GM18508 (cell line): ENCODE measurements around the gene ACHE.

Source experiments
- ATAC-seq: cut with Tn5 transposase; IDR thresholded peaks from one replicate; pipeline ENCODE4 v1.9.1; 2021; ENCODE audit warnings: moderate number of reproducible peaks; ENCODE audit not compliant: insufficient read depth, unreplicated experiment

Gene ACHE

DNA sequence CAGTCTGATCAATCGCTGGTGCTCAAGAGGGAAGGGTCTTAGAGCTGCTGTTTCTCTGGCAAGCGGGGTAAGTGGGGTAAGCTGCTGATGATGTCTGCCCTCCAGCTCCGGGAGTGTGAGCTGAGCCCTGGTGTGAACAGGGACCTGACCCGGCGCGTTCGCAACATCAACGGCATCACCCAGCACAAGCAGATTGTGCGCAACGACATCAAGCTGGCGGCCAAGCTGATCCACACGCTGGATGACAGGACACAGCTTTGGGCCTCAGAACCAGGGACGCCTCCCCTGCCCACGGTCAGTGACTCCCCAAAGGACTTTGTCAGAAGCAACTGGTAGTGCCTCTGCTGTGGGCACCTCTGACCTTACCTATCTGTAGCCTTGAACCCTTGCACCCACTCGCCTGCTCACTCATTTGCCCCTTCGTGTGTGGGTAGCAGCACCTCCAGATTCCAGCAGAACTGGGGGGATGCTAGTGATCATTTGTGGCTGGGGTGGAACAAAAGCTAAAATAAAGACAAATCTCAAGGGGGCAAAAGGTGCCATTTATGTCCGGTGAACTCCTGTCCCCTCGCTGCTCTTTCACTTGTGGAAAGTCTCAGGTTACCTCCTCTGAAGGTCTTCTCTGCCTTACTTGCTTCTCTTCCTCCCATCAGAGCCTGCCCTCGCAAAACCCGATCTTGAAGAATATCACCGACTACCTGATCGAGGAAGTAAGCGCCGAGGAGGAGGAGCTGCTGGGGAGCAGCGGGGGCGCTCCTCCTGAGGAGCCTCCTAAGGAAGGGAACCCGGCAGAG is 9.3 kb downstream of the ACHE start:
- ATAC-seq: no peak

DNA sequence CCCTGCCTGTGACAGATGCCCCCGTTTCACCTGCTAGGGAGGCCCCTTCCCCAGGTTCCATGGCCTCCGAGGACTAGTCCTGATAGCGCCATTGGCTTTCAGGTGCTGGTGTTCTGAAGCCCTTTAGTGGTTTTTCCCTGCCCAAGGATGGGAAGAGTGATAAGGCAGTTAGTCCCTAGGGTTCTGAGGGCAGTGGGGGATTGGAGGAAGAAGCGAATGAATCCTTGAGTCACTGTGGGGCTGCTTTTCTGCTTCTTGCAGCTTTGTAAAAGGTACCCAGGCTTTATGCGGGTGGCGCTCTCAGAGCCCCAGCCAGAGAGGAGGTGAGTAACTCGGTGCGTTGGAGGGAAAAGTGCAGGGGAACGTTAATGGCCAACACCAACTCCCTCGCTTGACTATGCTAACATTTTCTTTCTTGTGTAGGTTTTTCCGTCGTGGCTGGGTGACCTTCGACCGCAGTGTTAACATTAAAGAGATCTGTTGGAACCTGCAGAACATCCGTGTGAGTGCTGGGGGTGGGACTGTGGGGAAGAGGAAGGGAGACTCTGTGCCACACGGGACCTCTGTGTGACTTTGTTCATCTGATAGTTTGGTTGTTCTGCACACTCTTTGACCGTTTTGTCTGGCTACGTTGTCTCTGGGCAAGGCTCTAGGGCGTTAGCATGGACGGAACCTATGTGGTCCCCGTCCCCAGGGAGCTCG is 10.1 kb downstream of the ACHE start:
- ATAC-seq: no peak

DNA sequence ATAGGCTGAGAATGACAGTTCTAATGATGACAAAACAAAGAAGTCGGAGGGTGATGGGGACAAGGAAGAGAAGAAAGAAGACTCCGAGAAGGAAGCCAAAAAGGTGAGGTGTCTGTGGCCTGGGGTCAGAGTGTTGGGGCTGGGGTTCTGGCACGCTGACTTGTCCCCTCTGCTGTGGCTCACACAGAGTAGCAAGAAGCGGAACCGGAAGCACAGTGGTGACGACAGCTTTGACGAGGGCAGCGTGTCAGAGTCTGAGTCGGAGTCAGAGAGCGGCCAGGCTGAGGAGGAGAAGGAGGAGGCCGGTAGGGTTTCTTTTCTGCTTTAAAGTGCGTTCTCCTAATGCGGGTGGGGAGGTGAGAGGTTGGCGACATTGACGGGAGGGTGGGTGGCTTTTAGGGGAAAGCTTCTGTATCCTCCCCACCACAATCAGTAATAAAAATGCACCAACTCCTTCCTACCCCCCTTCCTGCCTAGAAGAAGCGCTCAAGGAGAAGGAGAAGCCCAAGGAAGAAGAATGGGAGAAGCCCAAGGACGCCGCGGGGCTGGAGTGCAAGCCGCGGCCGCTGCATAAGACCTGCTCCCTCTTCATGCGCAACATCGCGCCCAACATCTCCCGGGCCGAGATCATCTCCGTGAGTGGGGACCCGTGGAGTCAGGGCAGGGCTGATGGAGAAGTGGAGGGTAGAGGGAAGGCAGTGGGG is 10.8 kb downstream of the ACHE start:
- ATAC-seq: no peak

DNA sequence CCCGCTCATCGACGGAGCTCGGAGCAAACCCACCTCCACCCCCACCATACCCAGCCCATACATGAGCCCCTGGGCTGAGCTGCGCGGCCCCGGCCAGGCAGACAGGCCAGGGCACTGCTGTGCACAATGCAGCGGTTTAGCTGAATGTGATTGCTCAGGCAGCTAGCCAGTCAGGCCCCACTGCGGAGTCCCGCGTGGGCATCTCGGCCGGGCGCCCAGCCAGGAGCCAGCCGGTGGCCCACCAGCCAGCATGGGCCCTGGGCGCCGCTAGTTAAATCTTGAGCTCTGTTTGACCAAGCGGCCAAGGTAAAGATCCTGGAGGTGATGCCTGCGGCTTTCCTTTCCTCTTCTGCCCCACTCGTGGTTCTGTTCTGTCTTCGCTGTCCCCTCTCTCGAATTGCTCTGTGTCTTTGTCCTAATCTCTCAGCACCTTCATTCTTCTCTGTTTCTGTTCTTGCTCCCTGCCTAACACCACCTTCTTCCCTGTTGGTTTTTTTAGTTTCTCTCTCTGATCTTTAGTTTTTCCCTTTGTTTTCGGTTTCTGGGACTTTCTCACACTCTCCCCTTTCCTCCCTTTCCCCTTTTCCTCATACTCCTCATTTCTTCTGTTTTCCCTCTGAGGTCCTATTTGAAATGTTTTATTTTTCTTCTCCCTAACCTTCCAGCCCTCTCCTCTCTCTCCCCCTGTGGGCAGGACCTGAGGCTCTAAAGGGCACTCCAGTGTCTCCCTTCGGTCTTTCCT is 12.7 kb downstream of the ACHE start:
- no peak for ATAC-seq

DNA sequence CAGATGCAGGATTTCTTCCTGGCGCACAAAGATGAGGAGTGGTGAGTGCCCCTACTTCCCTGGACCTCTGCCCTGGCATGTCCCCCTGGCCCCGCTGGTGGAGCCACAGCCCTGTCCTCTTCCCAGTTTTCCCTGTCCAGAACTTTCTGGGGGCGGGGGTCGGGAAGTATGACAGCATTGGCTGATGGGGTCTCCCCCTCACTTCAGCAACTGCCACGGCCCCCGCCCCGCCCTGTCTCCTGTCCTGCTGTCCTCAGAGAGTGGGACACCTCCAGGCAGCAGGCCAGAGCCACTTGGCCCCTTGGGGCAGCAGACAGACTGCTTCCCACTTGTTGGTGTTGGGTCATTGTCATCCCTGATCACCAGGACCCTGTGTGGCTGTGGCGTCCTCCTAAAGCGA is 13.5 kb downstream of the ACHE start:
- ATAC-seq: no peak

DNA sequence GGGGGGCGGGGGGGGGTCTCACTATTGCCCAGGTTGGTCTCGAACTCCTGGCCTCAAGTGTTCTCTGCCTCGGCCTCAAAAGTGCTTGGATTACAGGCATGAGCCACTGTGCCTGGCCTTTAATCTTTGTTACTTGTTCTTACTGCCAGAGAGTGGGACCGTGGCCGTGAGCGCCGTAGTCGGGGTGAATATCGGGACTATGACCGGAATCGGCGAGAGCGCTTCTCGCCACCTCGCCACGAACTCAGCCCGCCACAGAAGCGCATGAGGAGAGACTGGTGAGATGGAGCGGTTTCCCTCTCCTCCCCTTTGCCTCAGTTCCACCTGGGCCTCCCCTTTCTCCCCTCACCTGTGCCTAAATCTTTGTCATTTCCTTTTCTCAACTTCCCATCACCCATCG is 14.6 kb downstream of the ACHE start:
- ATAC-seq: no peak

DNA sequence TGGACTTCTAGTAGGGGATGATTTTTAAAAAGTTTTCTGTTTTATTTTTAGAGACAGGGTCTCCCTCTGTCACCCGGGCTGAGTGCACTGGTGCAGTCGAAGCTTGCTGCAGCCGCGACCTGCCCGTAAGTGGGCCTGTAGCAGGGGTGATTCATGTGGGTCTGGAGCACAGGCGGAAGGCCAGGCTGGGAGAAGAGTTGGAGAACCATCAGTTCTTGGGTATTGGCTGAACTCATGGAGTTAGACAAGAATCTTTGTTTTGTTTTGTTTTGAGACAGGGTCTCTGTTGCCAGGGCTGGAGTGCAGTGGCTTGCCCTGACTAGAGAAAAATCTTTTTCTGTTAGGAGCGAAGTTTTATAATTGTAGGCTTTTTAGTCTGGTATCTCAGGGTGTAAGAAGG is 15.0 kb downstream of the ACHE start:
- ATAC-seq: no peak

DNA sequence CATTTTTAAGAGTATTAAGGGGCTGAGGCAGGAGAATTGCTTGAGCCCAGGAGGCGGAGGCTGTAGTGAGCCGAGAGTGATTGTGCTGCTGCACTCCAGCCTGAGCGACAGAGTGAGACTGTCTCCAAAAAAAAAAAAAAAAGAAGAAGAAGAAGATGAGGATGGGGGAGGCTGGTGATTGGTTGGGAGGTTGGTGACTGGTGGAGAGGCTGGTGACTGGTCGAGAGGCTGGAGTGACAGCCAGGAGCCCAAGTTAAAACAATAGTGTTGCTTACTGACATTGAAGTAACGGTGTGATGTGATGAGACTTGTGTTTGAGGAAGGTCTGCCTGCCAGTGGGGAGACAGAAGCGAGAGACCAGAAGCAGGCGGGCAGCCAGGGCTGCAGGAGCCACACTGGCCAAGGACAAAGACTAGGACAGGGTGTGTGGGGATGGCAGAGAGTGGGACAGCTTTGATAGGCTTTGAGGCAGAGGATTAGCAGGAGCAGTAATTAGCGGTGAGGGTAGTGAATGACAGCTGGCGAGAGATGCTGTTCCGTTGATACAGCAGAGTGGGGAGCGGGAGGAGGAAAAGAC is 15.9 kb downstream of the ACHE start:
- no peak for ATAC-seq

DNA sequence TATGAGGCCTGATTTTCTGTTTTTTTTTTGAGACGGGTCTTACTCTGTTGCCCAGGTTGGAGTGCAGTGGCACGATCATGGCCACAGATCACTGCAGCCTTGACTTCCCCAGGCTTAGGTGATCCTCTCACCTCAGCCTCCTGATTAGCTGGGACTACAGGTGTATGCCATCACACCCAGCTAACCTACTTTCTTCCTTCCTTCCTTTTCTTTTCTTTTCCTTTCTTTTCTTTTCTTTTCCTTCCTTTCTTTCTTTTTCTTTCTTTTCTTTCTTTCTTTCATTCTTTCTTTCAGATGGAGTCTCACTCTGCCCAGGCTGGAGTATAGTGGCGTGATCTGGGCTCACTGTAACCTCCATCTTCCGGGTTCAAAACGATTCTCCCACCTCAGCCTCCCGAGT is 17.0 kb downstream of the ACHE start:
- no peak for ATAC-seq

DNA sequence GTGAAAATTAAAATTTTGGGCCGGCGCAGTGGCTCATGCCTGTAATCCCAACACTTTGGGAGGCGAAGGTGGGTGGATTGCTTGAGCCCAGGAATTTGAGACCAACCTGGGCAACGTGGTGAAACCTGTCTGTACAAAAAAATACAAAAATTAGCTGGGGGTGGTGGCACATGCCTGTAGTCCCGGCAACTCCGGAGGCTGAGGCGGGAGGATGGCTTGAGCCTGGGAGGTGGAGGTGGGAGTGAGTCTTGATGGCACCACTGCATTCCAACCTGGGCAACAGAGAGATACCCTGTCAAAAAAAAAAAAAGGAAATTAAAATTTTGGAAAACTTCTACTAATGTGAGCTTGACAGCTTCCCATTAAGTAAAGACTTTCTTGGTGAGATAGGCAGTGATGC is 17.7 kb downstream of the ACHE start:
- ATAC-seq: no peak

DNA sequence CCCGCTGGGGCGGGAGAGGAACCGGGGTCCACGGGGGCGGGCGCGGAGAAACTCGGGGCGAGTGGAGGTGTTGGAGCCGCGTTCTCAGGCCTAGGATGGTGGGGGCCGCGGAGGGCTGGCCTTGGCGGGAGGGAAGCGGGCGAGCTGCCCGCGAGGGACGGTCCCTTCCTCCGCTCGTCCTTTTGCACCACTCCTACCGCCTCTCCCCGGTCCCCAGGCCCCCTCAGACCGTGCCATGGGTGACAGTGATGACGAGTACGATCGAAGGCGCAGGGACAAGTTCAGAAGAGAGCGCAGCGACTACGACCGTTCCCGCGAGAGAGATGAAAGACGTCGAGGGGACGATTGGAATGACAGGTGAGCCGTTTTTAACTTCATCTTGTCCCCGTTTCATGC is 20.3 kb downstream of the ACHE start:
- no peak for ATAC-seq

DNA sequence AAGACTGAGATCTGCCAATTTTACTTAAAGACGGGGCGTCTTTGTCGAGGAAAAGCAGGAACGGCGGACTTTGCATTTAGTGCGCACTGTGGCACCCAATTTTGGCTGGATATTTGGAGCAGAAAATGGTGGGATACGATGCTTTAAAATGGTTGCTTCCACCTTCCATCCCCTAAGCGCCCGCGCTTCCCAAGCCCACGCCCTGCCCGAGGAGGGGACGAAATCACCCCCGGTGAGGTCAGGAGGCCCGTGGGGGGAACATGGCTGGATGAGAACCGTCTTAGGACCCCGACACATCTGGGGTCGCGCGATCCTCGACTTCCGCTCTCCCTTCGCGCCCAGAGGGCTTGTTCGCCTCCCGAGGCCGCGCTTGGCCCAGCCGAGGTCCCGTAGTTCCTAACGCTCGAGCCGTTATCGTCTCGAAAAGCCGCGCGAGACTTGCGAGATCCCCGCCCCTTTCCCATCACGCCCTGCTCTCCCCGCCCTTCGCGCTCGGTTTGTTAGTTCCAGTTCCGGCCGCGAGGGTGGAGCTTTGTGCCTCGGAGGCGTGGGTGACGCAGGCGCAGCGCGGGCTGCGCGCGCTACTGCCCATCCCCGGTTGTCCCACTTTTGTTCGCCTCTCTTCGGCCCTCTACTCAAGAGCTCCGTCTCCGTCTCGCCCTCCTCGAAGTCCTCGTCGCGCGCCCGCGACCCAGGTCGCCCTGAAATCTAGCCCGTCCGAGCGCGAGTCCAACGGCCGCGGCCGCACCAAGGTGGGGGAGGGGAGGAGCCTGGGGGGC is 20.9 kb downstream of the ACHE start, which contains the start of gene SRRT:
TSS of gene SRRT (plus strand) at position 527 of the 779 bp plus-strand sequence. CDS start 488 bp downstream, outside the sequence.
- ATAC-seq: peak; percentile 54

DNA sequence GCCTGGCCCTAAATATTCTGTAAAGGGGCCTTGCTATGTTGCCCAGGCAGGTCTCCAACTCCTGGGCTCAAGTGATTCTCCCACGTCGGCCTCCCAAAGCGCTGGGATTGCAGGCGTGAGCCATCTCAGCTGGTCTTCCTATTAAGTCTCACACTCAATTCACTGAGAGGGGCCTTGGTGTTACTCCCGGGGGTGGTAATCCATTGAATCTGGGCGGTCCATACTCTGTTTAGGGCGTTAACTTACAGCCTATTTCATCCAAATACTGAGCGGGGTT is 21.4 kb downstream of the ACHE start:
- ATAC-seq: no peak

DNA sequence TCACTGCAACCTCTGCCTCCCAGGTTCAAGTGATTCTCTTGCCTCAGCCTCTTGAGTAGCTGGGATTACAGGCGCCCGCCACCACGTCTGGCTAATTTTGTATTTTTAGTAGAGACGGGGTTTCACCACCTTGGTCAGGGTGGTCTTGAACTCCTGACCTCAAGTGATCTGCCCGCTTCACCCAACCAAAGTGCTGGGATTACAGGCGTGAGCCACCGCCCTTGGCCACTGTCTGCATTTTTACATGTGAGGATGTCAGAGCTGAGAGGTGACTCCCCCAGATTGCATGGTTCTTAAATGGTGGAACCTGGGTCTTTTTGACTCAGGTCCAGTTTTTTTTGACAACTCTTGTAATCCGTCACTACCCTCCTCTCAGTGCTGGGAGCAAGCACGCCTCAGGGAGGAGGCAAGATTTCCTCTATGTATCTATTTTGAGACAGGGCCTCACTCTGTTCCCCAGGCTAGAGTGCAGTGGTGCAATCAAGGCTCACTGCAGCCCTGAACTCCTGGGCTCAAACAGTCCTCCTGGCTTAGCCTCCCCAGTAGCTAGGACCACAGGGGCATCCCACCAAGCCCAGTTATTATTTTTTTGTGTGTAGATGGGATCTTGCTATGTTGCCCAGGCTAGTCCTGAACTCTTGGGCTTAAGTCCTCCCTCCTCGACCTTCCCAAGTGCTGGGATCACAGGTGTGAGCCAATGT is 21.9 kb downstream of the ACHE start:
- ATAC-seq: no peak

DNA sequence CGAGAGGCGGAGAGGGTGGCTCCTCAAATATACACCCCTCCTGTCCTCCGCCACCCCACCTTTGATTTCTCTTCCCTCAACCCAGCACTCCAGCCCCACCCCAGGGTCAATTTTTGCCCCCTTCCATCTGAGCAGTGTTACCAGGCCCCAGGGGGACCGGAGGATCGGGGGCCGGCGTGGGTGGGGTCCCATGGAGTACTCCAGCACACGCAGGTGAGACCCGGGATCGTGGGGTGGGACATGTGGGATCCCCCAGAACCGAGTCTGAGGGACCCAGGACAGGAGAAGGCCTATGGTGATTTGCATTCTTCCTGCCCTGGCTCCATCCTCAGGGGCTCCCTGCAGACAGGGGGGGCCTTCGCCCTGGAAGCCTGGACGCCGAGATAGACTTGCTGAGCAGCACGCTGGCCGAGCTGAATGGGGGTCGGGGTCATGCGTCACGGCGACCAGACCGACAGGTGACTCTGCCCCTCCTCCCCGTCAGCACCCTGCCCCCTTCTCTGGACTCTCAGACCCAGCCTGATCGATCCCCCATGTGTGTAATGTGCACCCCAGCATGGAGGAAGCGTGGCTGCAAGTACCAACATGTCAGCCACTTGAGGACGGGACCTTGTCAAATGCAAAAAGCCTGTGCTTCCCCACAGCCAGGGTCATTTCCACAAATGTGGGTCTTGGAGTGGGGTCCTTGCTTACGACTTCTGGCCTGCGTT is 27.8 kb downstream of the ACHE start:
- no peak for ATAC-seq

DNA sequence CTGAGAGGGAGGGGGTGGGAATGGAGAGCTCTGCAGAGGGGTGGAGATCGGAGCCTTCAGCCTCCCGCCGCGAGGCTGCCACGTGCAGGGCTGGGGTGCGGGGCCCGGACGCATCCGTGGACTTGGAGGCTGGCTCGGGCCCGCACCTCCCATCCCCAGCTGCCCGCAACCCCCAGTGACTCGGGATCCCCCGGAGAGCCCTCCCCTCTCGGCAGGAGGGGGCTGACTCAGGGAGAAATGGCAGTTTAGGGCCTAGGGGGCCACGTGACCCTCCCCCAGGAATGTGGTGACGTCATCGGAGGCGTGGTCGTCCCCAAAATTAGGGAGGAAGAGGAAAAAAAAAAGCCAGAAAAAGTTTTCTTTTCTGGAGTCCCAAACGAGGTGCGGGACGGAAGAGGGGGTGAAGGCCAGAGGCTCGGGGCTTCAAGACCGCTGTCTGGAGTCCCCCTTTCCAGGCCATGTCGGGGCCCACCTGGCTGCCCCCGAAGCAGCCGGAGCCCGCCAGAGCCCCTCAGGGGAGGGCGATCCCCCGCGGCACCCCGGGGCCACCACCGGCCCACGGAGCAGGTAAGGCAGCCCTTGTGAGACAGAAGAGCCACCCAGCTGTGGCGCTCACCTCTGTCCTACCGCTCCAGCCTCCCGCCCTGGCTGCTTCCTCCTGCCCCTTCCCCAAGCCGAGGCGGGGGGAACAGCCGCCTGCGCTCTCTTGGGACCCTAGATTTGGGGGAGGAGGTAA is 28.5 kb downstream of the ACHE start, which contains the start of gene TRIP6:
TSS of gene TRIP6 (plus strand) at position 348 of the 736 bp plus-strand sequence. CDS start at position 459, 111 bp downstream.
- ATAC-seq: no peak

DNA sequence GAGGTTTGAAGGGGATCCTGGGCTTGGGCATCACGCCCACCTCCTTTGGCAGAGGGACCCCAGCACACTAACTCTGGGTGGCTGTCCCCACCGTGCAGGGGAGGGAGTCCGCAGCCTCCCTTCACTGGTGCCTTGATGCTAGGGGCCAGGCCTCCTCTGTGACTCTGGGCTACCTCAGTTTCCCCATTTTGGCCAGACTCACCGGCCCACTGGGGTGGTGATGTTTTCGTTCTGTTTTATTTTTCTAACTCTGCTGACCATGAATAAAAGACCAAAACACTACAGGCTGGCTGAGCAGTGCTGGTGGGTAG is 29.0 kb downstream of the ACHE start:
- no peak for ATAC-seq
